Effector memory CD4-positive, alpha-beta T cell (primary cell): Measurements from ENCODE around the gene CHKA.

ENCODE experiments used
- DNase-seq, 3 donors: peaks; one replicate each; pipeline ENCODE4 v3.0.0-alpha.2; 2020
- H3K27ac ChIP-seq: 2 replicates; pipeline ENCODE4 v1.7.0; 2013; ENCODE audit warnings: mild to moderate bottlenecking, low read length, moderate library complexity; ENCODE audit not compliant: insufficient read depth, poor library complexity, severe bottlenecking
- H3K27me3 ChIP-seq: replicated peaks from 2 replicates; pipeline ENCODE4 v1.7.0; 2013; ENCODE audit warnings: mild to moderate bottlenecking, low read length; ENCODE audit not compliant: insufficient read depth, control insufficient read depth, poor library complexity, severe bottlenecking
- H3K36me3 ChIP-seq: 2 replicates; pipeline ENCODE4 v1.7.0; 2013; ENCODE audit warnings: mild to moderate bottlenecking, low read length, moderate library complexity; ENCODE audit not compliant: control insufficient read depth, insufficient read depth
- H3K4me1 ChIP-seq: 2 replicates; pipeline ENCODE4 v1.7.0; 2013; ENCODE audit warnings: low read length, mild to moderate bottlenecking; ENCODE audit not compliant: control insufficient read depth, insufficient read depth, poor library complexity, severe bottlenecking
- H3K4me3 ChIP-seq: 2 replicates; pipeline ENCODE4 v1.7.0; 2013; ENCODE audit warnings: low read length, low read depth, mild to moderate bottlenecking; ENCODE audit not compliant: insufficient read depth, poor library complexity, severe bottlenecking
- H3K9me3 ChIP-seq: 2 replicates; pipeline ENCODE4 v1.7.0; 2013; ENCODE audit warnings: mild to moderate bottlenecking, low read length, moderate library complexity; ENCODE audit not compliant: control insufficient read depth

Gene CHKA

DNA sequence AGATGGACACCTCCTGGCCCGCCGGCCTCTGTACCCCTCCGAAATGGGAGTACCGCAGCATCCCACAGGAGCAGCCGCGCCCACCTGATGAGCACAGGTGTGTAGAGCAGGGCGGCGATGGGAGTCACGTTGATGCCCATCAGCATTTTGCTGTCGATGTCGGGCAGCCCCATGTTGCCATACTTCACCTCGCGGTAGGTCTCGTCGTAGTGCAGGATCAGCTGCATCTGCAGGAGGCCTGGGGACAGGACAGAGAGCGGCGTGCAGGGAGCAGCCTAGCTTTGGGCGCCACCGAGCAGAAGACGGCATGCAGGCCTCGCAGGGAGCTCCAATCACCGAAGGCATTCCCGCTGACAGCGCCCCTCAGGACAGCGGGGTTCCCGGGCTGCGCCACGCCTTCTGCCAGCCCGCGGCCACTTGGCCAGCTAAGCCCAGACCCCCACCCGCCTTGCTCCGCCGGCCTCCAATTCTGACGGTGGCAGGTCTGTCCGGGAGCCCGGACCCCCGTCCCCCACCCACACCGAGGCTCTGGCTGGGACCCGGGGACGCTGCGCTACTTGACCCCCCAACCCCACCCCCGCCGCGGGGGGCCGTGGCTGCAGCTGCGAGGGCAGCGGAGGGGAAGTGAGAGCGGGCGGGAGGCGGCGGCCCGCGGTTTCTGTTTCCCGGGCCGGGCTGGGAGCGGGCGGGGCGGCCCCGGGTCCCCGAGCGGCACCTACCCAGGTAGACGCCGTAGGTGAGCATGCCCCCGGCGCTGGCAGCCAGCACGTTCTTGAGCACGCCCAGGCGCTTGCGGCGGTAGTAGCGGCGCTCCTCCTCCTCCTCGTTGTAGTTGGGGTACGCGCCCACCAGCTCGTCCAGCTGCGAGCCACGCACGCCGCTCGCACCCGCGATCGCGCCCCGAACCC lies 118.0 kb downstream of the CHKA start:
- peak overlapping the region; percentile 55 for H3K27ac ChIP-seq
- peaks cover 3% of the 10 kb centered on the region for H3K4me1 ChIP-seq
- DNase-seq, result peak; percentile 33 to 46 (median 39)
- H3K36me3 ChIP-seq, result no peaks in the 10 kb centered on the region
- H3K9me3 ChIP-seq, result no peaks in the 10 kb centered on the region
- no peaks in the 10 kb centered on the region for H3K27me3 ChIP-seq
- H3K4me3 ChIP-seq, result peak overlapping the region; percentile 58
